GM18870 (cell line): Measurements from ENCODE around the gene KIF1A.

ENCODE experiments used
- ATAC-seq: cut with Tn5 transposase; IDR thresholded peaks from one replicate; pipeline ENCODE4 v1.9.1; 2021; ENCODE audit warnings: moderate library complexity; ENCODE audit not compliant: unreplicated experiment

Gene KIF1A

GRCh38 chr2:240721596-240722180 lies 98.3 kb downstream of the KIF1A start:
- no peak for ATAC-seq

DNA sequence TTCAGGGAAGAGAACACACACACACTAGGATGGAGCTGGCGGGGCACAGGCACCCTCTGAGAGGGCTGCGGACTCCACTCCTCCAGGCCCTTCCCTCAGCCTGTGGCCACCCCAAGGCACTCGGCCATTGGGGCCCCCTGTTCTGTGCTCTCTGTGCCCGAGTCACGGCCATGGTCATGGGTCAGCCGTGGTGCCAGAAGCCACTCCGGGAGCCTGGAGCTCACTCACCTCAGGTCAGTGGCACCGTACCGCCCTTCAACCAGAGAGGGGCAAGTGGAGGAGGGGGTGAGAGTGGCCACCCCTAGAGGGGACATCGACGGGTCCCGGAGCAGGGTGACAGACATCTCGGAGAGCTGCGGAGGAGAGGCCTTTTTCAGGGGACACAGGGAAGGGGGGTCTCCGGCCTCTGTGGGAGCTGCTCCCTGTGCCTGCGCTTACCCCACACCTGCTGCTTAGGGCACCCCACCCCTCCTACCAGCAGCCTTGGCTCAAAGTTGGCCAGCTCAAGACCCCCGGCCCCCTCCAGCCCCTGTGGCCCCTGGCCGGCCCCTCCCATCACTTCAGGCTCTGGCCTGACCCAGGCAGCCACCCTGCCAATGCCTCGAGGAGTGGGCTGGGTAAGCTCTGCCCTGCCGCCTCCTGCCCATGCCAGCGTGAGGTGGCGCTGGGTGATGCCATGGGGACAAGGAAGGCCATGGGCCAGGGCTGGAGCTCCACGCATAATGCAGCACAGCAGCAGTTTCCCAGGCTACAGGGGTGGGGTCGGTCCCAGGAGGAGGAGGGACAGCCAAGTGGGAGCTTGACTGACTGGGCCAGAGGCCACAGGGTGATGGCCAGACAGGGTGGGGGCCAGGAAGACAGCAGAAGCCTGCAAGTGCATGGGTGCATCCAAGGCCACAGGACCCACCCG lies 99.1 kb downstream of the KIF1A start:
- no peak for ATAC-seq

DNA sequence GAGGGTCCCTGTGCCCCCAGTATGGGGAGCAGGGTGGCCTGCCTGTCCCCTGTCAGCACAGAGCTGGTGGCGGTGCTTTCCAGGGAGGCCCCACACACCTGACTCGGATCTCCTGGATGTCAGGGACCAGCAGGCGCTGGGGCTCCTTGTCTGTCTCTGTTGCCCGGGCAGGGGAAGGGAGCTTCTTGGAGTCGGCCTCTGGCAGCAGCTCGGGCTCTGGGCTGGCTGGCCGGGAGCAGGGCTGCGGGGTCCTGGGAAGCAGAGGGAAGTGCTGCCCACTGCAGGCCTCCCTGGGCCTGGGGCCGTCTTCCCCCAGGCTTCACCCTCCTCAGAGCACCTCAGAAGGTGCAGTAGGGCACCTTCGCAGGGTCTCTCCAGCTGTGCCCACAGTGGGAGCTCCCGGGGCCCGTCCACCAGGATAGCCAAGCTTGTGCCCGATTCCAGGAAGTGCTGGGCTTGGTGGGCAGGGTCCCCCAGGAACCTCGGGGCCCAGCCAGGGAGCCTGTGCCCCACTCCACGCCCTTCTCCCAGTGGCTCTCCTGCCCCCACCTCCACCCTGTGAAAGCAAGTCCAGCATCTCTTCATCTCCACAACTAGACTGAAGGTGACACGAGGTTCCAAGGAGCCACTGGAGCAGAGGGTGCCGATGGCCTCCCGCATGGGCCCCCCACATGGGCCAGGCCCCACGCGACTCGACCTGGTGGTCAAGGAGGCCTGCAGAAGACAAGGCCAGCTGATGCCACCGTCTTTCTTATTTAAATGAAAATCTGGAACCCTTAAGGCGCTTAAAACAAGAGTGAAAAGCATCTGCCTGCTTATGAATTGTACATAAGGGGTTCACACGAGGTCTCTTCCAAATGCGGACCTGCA lies 100.1 kb downstream of the KIF1A start:
- ATAC-seq = no peak

GRCh38 chr2:240718896-240719490 lies 101.0 kb downstream of the KIF1A start:
- no peak for ATAC-seq

GRCh38 chr2:240717681-240718581 lies 102.1 kb downstream of the KIF1A start:
- no peak for ATAC-seq

- ATAC-seq = no peak
Observed at GRCh38 chr2:240717181-240717641, 102.8 kb downstream of the KIF1A start.

DNA sequence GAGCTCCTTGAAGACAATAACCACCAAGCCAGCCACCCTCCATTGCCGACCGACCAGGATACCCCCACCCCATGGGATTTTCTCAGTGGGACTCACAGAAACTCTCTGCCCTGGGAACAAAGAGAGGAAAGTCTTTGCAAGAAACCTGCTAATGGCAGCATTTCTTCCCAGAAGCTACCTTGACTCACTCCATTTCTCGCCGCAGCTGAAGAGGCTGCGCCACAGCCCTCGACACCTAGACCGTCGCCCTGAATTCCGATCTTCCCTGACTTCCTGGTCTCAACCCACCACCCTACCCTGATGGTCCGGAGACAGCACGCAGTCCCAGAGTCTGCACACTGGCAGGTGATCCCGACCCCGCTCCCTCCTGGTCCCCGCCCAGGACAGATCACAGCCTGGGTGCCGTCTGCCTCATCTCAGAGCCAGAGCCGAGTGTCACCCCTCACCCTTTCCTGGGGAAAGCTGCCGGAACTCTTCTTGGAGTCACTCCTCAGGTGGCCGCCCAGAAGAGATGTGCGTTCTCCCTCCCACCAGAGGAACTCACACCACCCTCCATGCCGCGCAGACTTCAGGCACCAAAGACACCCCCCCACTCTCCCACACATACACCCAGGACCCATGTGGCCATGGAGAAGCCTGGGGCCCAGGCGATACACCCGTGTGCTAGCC lies 103.8 kb downstream of the KIF1A start:
- no peak for ATAC-seq

GRCh38 chr2:240714747-240715725 lies 105.0 kb downstream of the KIF1A start:
- no peak for ATAC-seq

DNA sequence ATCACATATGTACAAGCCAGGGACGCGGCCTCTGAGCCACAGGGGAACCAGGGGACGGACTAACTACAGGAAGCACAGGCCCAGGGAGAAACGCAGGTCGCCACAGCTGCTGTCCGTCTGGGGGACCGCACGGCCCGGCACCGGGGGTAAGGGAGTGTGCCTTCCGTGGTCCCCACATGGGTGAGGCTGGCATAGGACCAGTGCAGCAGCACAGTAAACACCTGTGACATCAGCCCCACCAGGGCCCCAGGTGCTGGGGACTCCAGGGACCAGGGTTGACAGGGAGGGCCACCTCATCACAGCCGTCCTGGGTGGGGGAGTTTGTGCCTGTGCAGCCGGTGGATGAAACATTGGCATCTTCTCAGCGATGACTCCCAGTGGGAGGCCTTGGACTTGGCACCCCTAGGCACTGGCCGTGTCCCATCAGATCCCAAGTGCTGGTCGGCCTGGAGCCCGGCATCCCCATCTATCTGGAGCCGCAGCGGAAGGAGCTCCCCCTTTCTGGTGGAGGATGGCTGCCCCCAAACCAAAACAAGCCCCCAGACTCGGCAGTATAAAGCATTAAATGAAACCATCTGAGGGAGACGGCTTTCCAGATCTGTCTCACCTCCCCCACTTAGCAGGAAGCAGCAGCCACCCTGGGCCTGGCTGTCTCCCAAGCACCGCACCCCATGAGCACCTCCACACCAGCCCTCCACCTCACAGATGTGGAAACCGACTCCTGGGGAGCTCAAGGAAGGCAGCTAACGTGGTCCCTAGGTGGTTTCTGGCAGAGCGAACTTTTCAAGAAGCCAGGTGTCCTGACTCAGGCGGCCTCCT lies 105.9 kb downstream of the KIF1A start:
- no peak for ATAC-seq

DNA sequence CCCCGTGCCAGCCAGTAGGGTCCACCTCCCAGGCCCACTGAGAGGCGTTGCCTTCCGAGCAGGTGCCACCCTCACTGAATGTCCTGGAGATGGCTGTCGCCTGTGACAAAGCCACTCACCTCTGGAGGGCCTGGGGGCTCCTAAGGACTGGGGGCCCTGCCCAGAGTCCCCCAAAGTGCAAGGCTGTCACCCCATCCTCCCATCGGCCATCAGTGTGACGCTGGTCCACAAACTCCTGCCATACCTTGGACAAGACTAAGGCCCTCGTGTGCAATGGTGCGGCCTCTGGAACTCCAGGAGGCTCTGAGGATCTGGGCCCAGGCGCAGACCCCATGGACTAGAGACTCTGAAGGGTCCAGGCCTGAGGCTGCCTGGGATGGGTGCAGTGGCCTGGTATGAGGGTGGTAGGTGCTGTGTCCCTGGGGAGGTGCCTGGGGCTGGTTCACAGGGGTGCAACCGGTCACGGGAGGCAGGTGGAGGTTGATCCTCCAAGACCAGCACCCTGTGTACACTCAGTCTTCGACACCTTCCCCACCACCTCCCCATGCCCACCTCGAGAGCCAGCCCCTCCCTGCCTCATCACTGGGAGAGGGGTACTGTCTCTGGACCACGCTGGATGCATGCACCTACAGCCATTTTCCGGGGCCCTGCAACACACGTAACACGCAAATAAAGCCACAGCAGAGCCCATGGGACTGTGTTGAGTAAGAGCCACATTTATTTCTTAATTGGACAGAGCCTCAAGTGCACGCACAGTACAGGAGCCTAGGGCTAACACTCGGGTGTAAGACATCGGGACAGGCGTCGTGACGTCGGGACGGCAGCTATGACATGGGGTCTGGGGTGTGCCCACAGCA lies 106.7 kb downstream of the KIF1A start:
- no peak for ATAC-seq

DNA sequence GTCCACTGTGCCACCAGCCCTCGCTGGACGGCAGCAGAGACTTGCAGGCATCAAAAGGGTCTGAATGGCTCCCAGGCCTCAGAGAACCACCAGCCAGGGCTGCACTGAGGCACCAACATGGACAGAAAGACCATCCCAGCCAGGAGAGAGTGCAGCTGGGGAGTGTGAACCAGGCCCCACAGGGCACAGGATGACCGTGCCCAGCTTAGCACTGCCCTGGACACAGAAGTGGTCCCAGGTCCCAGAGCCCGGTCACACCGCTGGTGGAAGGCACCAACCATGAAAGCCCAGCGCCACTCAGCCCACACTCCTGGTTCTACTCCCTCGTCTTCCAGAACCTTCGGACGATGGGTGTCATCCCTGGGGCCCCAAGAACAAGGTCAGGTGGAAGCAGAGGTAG lies 107.9 kb downstream of the KIF1A start:
- no peak for ATAC-seq

GRCh38 chr2:240711701-240712100 lies 108.3 kb downstream of the KIF1A start:
- no peak for ATAC-seq

GRCh38 chr2:240711296-240711695 lies 108.7 kb downstream of the KIF1A start:
- no peak for ATAC-seq

- ATAC-seq = no peak
Observed at GRCh38 chr2:240708457-240708856, 111.6 kb downstream of the KIF1A start.

DNA sequence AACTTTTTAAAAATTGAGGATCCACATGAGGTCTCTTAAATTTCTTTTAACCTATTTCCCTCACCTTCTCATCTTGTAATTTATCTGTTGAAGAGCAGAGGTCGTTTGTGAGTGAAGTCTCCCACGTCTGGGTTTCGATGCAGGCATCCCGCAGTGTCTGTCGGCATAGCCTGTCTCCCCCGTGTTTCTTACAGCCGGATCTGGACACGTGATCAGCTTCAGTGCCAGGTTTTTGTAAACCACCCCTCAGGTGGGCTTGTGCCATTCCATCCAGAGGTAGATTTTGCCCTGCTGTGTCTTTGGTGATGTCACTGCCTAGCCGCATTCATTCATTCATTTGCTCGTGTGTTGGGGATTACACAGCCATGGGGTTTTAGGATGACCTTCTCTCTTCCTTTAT lies 112.2 kb downstream of the KIF1A start:
- no peak for ATAC-seq

DNA sequence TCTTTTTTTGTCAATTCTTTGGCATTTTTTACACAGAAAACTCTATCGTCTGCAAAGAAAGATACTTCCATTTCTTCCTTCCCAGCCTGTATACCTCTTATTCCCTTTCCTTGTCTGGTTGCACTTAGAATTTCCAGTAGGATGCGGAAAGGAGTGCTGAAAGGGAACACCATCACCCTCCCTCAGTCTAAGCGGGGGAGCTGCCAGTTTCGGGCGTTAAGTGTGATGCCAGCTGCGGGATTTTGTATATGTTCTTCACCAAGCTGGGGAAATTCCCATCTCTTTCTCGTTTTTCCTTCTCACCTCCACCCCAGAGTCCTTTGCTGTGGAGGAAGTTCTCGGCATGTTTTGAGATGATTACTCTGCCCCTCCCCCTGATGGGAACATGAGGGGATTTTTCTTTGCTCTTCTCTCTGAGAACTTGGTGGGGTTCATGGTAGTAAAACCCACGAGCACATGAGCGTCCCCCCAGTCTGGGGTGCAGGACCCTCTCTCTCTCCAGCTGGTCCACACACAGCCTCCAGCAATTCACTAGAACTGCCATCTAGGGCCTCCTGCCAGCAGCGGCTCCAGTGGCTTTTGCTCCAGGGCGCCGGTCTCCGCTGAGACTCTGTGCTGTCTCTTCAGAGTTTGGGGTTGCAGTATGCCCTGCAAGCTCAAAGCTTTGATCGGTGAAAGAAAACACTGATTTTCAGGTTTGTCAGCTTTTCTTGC lies 112.8 kb downstream of the KIF1A start:
- ATAC-seq = no peak
